ENCODE measurements around the gene ATP6AP2.
"Not testable (repeated sequence)": the region's sequence is repeated elsewhere in the genome, so short reads cannot be mapped to it uniquely, and the experiment has no call there.

The ATP6AP2 gene

GRCh38 chrX:40576291-40576690 is 4.5 kb upstream of the ATP6AP2 start:
- DNase-seq (ENCODE audit: low read depth), result no peak

GRCh38 chrX:40578039-40578695 is 2.6 kb upstream of the ATP6AP2 start:
- DNase-seq (ENCODE audit: low read depth), result no peak

- no peak for DNase-seq (ENCODE audit: low read depth)
Measured at GRCh38 chrX:40579141-40579540, 1.6 kb upstream of the ATP6AP2 start.

GRCh38 chrX:40579900-40580536 is 752 bp upstream of the ATP6AP2 start:
- no peak for DNase-seq (ENCODE audit: low read depth)

- peak; percentile 48 for DNase-seq (ENCODE audit: low read depth)
Measured at GRCh38 chrX:40581336-40581920, 658 bp downstream of the ATP6AP2 start.

- not testable (repeated sequence) for DNase-seq (ENCODE audit: low read depth)
Measured at GRCh38 chrX:40582178-40582577, 1.4 kb downstream of the ATP6AP2 start.

- no peak for DNase-seq (ENCODE audit: low read depth)
Measured at GRCh38 chrX:40582811-40583210, 2.0 kb downstream of the ATP6AP2 start.

GRCh38 chrX:40587623-40588022 is 6.9 kb downstream of the ATP6AP2 start:
- not testable (repeated sequence) for DNase-seq (ENCODE audit: low read depth)

GRCh38 chrX:40589616-40590321 is 9.0 kb downstream of the ATP6AP2 start:
- not testable (repeated sequence) for DNase-seq (ENCODE audit: low read depth)

- DNase-seq (ENCODE audit: low read depth), result no peak
Measured at GRCh38 chrX:40603446-40603845, 22.7 kb downstream of the ATP6AP2 start.

GRCh38 chrX:40607381-40607780 is 26.6 kb downstream of the ATP6AP2 start:
- DNase-seq (ENCODE audit: low read depth), result no peak

- no peak for DNase-seq (ENCODE audit: low read depth)
Measured at GRCh38 chrX:40612511-40612910, 31.7 kb downstream of the ATP6AP2 start.

GRCh38 chrX:40615976-40616375 is 35.2 kb downstream of the ATP6AP2 start:
- DNase-seq (ENCODE audit: low read depth), result no peak

GRCh38 chrX:40617566-40617965 is 36.8 kb downstream of the ATP6AP2 start:
- DNase-seq (ENCODE audit: low read depth), result no peak

GRCh38 chrX:40622479-40623138 is 41.8 kb downstream of the ATP6AP2 start:
- no peak for DNase-seq (ENCODE audit: low read depth)

- DNase-seq (ENCODE audit: low read depth), result no peak
Measured at GRCh38 chrX:40623139-40623536, 42.4 kb downstream of the ATP6AP2 start, which contains the start of gene MPC1L. TSS of gene MPC1L (plus strand) at chrX:40623428. CDS start at chrX:40623566, 138 bp downstream.

GRCh38 chrX:40623665-40624064 is 42.9 kb downstream of the ATP6AP2 start:
- no peak for DNase-seq (ENCODE audit: low read depth)

- DNase-seq (ENCODE audit: low read depth), result no peak
Measured at GRCh38 chrX:40625294-40625693, 44.5 kb downstream of the ATP6AP2 start.

- DNase-seq (ENCODE audit: low read depth), result no peak
Measured at GRCh38 chrX:40628506-40628905, 47.7 kb downstream of the ATP6AP2 start.

GRCh38 chrX:40632199-40632598 is 51.4 kb downstream of the ATP6AP2 start:
- DNase-seq (ENCODE audit: low read depth), result no peak

- no peak for DNase-seq (ENCODE audit: low read depth)
Measured at GRCh38 chrX:40637687-40638086, 56.9 kb downstream of the ATP6AP2 start.

GRCh38 chrX:40644176-40644575 is 63.4 kb downstream of the ATP6AP2 start:
- DNase-seq (ENCODE audit: low read depth), result no peak

All from ELR (cell line).